ENCODE measurements around the gene ATCAY. TPM values are rescaled to one million over a fixed set of nuclear protein-coding genes. Genes with fewer than 3 reads are reported as not detected.
"Not testable (repeated sequence)": the region's sequence is repeated elsewhere in the genome, so short reads cannot be mapped to it uniquely, and the experiment has no call there.

The ATCAY gene
- polyA plus RNA-seq, 3 donors: not detected

DNA sequence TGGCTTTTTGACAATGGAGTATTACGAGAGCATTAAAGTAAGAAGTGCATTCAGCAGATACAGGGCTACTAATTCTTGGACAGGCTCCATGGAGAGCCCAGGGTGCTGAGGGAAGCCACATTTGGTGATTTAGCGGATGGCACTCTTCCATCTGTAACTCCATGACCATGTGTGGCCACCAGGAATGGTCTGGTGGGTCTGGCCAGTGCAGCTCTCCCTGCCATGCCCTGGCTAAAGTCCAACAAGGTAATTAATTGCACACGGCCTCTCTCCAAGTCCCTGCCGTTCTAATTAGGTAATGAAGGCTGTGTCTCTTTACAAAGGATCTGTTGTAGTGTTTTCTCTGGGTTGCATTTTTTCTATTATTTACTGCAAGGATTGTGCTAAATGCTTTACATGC, 7.3 kb upstream of the ATCAY start:
- H3K4me1 Mint-ChIP-seq: no peaks in the 10 kb centered on the region
- H3K36me3 Mint-ChIP-seq: peaks cover 6 to 9% of the 10 kb centered on the region in 2 donors
- peaks cover 8 to 21% (median 16%) of the 10 kb centered on the region in 7 donors for H3K9me3 Mint-ChIP-seq
- WGBS (ENCODE audit: insufficient coverage): 100% methylated on average over 2 of the region's 4 CpGs
- Histone ChIP-seq H3K4me1 (ENCODE audit: control insufficient read depth in 1 of 2, insufficient read depth in 2 of 2, low read length in 2 of 2) (no peaks in the 10 kb centered on the region), H3K9me3 (replicated peaks in 1 of 2; ENCODE audit: control insufficient read depth in 1 of 2, insufficient read depth in 1 of 2, low read length in 2 of 2) (peaks cover 11 to 14% of the 10 kb centered on the region in 2 donors), H3K79me2 (ENCODE audit: insufficient read depth, low read length) (no peaks in the 10 kb centered on the region), H3K27ac (ENCODE audit: low read depth in 1 of 2, low read length in 2 of 2) (no peak overlapping the region), H2AFZ (ENCODE audit: insufficient read depth, low read depth, low read length, poor library complexity, severe bottlenecking) (no peak overlapping the region), H3K27me3 (ENCODE audit: control insufficient read depth in 2 of 2, insufficient read depth in 2 of 2, low read length in 2 of 2) (peaks cover 5 to 22% of the 10 kb centered on the region in 2 donors), H3K9ac (ENCODE audit: insufficient read depth, low read length, poor library complexity, severe bottlenecking) (no peak overlapping the region), H3K4me3 (replicated peaks in 1 of 3; ENCODE audit: low read depth in 2 of 3, low read length in 3 of 3) (no peak overlapping the region), H4K20me1 (ENCODE audit: insufficient read depth, low read length) (no peaks in the 10 kb centered on the region), H3K4me2 (replicated peaks; ENCODE audit: extremely low read depth, low read length, poor library complexity, severe bottlenecking) (no peak overlapping the region), H3K36me3 (replicated peaks in 1 of 2; ENCODE audit: control insufficient read depth in 1 of 2, insufficient read depth in 2 of 2, low read length in 2 of 2) (no peaks in the 10 kb centered on the region)
- no peak overlapping the region for H3K4me3 Mint-ChIP-seq
- peaks cover 30 to 41% (median 33%) of the 10 kb centered on the region in 3 donors for H3K27me3 Mint-ChIP-seq (ENCODE audit: low read depth in 3 of 3)
- TF ChIP-seq, protein P1, sequence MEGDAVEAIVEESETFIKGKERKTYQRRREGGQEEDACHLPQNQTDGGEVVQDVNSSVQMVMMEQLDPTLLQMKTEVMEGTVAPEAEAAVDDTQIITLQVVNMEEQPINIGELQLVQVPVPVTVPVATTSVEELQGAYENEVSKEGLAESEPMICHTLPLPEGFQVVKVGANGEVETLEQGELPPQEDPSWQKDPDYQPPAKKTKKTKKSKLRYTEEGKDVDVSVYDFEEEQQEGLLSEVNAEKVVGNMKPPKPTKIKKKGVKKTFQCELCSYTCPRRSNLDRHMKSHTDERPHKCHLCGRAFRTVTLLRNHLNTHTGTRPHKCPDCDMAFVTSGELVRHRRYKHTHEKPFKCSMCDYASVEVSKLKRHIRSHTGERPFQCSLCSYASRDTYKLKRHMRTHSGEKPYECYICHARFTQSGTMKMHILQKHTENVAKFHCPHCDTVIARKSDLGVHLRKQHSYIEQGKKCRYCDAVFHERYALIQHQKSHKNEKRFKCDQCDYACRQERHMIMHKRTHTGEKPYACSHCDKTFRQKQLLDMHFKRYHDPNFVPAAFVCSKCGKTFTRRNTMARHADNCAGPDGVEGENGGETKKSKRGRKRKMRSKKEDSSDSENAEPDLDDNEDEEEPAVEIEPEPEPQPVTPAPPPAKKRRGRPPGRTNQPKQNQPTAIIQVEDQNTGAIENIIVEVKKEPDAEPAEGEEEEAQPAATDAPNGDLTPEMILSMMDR (IDR thresholded peaks at IDR 0.05): no peak
- DNase-seq: no peak
- intact Hi-C loops (cut with micrococcal nuclease): no loop called here
- no peak overlapping the region for H3K27ac Mint-ChIP-seq

DNA sequence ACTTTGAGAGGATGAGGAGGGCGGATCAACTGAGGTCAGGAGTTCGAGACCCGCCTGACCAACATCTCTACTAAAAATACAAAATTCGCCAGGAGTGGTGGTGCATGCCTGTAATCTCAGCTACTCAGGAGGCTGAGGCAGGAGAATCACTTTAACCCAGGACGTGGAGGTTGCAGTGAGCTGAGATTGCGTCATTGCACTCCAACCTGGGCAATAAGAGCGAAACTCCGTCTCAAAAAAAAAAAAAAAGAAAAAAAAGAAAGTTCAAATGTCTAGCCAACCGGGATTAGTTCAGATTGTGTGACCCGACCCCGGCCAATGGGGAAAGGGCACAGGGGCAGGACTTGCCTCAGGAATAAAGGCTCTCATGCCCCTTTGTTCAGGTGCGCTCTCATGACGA, 5.8 kb upstream of the ATCAY start:
- H2AFZ ChIP-seq (ENCODE audit: insufficient read depth, low read depth, low read length, poor library complexity, severe bottlenecking); H3K4me3 ChIP-seq (replicated peaks in 1 of 3; ENCODE audit: low read depth in 2 of 3, low read length in 3 of 3); intact Hi-C loops (cut with micrococcal nuclease); H3K79me2 ChIP-seq (ENCODE audit: insufficient read depth, low read length); H3K9me3 Mint-ChIP-seq; H4K20me1 ChIP-seq (ENCODE audit: insufficient read depth, low read length); H3K4me2 ChIP-seq (replicated peaks; ENCODE audit: extremely low read depth, low read length, poor library complexity, severe bottlenecking); H3K9ac ChIP-seq (ENCODE audit: insufficient read depth, low read length, poor library complexity, severe bottlenecking); H3K36me3 Mint-ChIP-seq; H3K4me1 ChIP-seq (ENCODE audit: control insufficient read depth in 1 of 2, insufficient read depth in 2 of 2, low read length in 2 of 2); H3K27ac ChIP-seq (ENCODE audit: low read depth in 1 of 2, low read length in 2 of 2); H3K27me3 ChIP-seq (ENCODE audit: control insufficient read depth in 2 of 2, insufficient read depth in 2 of 2, low read length in 2 of 2); H3K9me3 ChIP-seq (replicated peaks in 1 of 2; ENCODE audit: control insufficient read depth in 1 of 2, insufficient read depth in 1 of 2, low read length in 2 of 2); H3K36me3 ChIP-seq (replicated peaks in 1 of 2; ENCODE audit: control insufficient read depth in 1 of 2, insufficient read depth in 2 of 2, low read length in 2 of 2); H3K27ac Mint-ChIP-seq; DNase-seq; H3K4me3 Mint-ChIP-seq; H3K4me1 Mint-ChIP-seq: not testable (repeated sequence)
- peaks cover 25 to 40% (median 29%) of the 10 kb centered on the region in 3 donors for H3K27me3 Mint-ChIP-seq (ENCODE audit: low read depth in 3 of 3)
- WGBS (ENCODE audit: insufficient coverage): 93% methylated on average over 5 of the region's 13 CpGs
